Motor neuron (in vitro differentiated cells): Measurements from ENCODE around the gene NECAB2. TPM values are rescaled to one million over a fixed set of nuclear protein-coding genes. Genes with fewer than 3 reads are reported as not detected.

Experiments
- ATAC-seq, 8 experiments: fragments of 200-7000 bp; cut with Tn5 transposase; replicated peaks in 6 of 8; 2 replicates each; pipeline ENCODE4 v1.8.0; 2021; ENCODE audit warnings: mild to moderate bottlenecking in 8 of 8, moderate library complexity in 8 of 8
- H3K27ac ChIP-seq, 2 donors: fragments of 250-450 bp; sonication (Bioruptor Pico); 2 replicates each; pipeline ENCODE4 v1.9.0; 2021; ENCODE audit warnings: antibody characterized with exemption in 2 of 2, mild to moderate bottlenecking in 2 of 2, moderate library complexity in 1 of 2
- H3K4me1 ChIP-seq, 2 donors: fragments of 250-450 bp; sonication (Bioruptor Pico); replicated peaks in 1 of 2; 2 replicates each; pipeline ENCODE4 v1.6.1; 2021; ENCODE audit warnings: antibody characterized with exemption in 2 of 2, mild to moderate bottlenecking in 2 of 2, moderate library complexity in 1 of 2
- H3K4me3 ChIP-seq, 5 donors: fragments of 250-450 bp; sonication (Bioruptor Pico); 2 replicates each; pipeline ENCODE4 v1.9.0; 2021; ENCODE audit warnings: antibody characterized with exemption in 5 of 5, mild to moderate bottlenecking in 5 of 5, moderate library complexity in 4 of 5
- WGBS, 10 experiments: fragments of 450-650 bp; shearing (Covaris generic); methylation state at CpG; one replicate each; pipeline ENCODE4 v1.0.0; 2022; 5-methylcytosine and 5-hydroxymethylcytosine counted together
- in situ Hi-C, 9 experiments: fragments of 400-800 bp; cut with MboI; loops; one replicate each; pipeline ENCODE4 v1.15.0; 2021; ENCODE audit warnings: low sequenced_read_pairs in 9 of 9, low pct_unique_long_range_greater_than_20kb in 2 of 9; ENCODE audit not compliant: unreplicated experiment in 9 of 9
- total RNA-seq, 8 experiments: library from RNA; unstranded; fragments of 300-600 nt; gene quantifications; 2 replicates each; pipeline versions ENCODE4 v1.2.3 to v1.2.4, GENCODE V29; 2022

Gene NECAB2
- total RNA-seq, 8 experiments from 2014 or later, result 0.63 to 23.4 (median 2.6) TPM

DNA sequence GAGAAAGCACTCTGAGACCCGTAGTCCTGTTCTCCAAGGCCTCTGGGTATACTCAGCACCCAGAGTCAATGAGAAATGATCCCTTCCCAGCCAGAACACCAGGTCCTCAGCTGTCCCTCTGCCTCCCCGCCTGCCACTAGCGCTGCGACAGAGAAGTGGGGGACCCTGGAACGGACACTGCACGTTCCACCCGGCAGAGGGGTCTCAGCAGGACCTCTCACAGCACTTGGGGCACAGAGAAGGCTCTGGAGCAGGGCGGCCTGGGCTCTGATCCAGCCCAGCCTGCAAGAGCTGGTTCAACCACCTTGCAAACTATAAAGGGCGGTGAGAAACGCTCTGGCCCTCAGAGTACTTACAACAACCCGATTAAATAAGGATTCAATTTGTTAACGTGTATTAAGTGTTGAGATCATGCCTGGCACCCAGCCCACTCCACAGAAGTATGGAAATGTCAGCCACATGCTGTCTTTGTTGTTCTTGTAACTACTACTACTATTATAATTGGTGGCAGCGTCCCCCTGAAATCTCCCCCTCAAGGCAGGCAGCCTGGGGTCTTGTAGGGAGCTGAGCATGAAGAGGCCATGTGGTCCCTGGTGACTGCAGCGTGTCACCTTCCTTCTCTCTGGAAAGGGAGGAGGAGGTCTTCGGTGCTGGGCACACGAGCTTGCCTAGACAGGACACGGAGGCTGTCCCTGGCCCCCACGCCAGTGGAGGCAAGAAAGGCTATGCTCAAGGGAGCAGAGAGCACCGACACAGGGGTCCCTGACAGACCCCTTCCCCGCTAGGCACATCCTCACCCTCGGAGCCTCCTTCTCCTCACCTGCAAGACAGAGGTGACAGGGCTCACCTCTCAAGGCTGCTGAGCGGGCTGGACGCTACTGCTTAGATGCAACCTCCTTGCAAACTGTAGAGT lies 12.6 kb upstream of the NECAB2 start:
- peaks cover 13 to 20% of the 10 kb centered on the region in 2 donors for H3K4me1 ChIP-seq
- ATAC-seq, result no peak
- no peak overlapping the region for H3K27ac ChIP-seq
- WGBS, 10 experiments, result 40 to 80% (median 72%) methylated on average over 1 to 15 of the region's 23 CpGs; no CpG with 5 or more reads in 6 of the 10 experiments
- H3K4me3 ChIP-seq, result no peak overlapping the region
- in situ Hi-C loops, result loop anchor here in 4 of 9 experiments (10.0 to 25.0 kb wide), 2 partner anchors 107 to 109 kb away; no protein-coding TSS in a partner anchor

DNA sequence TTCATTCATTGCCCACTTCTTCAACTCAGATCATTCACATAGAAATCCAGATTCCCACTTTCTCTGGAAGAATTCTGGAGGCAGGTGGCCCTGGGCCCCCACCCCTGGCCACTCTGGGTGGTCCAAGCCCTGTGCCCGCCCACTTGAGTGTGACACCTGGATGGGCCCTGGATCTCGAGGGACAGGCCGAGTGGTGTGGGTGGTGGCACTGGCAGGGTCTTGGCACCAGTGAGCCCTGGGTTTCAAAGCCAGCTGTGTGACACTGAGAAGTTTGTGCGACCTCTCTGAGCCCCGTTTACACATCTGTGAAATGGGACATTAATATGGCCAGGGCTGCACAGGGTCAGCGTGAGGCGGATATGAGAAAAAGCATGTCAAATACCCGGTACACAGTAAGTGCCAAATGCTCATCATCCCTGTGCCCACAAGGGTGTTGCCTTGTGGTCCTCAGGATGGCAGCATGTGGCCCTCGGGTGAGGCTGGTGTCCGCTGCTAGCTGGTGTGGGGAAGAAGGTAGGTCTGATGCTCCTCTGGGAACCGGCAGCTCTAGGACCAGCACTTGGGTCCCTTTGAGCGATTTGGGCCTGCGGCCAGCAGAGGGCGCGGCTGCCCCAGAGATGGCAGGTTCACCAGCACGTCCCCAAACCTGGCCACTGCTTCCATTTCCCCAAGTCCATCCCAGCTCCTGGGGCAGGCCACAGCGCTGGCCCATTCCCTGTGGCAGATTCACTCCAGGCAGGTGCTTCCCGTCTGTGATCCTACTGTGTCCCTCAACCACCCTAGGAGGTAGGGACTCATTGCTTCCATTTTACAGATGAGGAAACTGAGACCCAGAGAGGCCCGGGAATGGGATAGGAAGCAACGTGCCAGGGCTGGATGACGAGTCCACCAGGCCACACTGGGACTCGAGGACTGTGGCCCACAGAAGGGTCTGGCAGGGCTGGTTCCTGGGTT lies 11.4 kb upstream of the NECAB2 start:
- WGBS, 10 experiments, result 0 to 100% (median 51%) methylated on average over 1 to 11 of the region's 22 CpGs; no CpG with 5 or more reads in 2 of the 10 experiments
- Histone ChIP-seq H3K27ac (no peak overlapping the region), H3K4me3 (no peak overlapping the region), H3K4me1 (peaks cover 13 to 20% of the 10 kb centered on the region in 2 donors)
- in situ Hi-C loops, result loop anchor here in 4 of 9 experiments (10.0 to 25.0 kb wide), 2 partner anchors 106 to 108 kb away; no protein-coding TSS in a partner anchor
- ATAC-seq, result peak in 4 of 8 experiments; percentile 1 to 25 (median 4)

DNA sequence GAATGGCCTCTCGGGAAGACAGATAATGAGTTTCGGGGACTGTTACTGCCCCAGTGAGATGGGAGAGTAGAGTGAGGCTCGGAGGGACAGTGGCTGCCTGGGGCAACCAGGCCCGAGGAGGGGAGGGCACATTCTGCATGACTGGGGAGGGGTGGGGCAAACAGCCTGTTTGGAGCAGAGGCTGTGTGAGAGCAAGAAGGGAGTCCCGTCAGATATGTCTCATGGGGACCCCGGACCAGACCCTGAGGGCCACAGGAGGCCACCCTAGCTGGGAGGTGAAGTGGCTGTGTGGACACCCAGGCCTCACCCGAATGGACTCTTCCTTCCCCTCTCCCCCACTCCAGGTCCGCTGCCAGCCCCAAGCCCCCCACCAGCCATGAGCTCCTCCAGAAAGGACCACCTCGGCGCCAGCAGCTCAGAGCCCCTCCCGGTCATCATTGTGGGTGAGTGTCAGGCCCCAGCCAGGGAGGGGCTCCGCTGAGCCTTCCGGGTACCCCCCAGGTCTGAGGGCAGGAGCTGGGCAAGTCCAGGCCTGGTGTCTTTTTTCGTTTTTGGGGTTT lies 10.7 kb upstream of the NECAB2 start:
- no peak for ATAC-seq
- Histone ChIP-seq H3K4me1 (peaks cover 13 to 20% of the 10 kb centered on the region in 2 donors), H3K27ac (no peak overlapping the region), H3K4me3 (no peak overlapping the region)
- in situ Hi-C loops, result loop anchor here in 4 of 9 experiments (10.0 to 25.0 kb wide), 2 partner anchors 105 to 107 kb away; no protein-coding TSS in a partner anchor
- WGBS, 10 experiments, result 92 to 100% (median 100%) methylated on average over 1 to 4 of the region's 14 CpGs; no CpG with 5 or more reads in 4 of the 10 experiments

DNA sequence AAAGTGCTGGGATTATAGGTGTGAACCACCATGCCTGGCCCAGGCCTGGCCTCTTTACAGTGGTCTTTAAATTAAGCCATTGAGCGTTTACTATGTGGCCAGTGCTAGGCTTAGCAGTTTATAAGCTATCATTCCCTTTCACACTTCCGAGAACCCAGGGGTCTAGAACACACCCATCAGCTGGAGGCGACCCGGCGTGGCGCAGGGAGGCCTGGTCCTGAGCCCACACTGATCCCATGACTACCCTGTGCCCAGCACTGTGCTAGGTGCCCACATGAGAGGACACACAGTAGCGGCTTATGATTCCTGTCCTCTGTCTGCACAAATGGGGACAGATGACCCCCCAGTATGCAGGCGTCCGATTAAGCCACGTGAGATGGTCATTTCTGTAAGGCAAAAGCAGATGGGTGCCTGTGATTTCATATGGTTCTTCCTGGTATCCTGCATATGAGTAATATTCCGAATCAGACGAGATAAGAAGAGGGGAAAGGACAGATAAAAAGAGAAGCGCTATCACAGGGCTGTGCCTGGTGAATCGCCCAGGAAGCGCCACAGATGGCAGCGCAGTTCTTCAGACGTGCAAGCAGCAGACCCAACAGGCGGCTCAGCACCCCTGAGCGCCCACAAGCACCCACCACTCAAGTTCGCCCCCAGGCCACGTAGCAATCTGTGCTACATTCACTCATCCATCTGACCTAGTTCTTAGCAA lies 9.8 kb upstream of the NECAB2 start:
- WGBS, 10 experiments, result 82 to 100% (median 100%) methylated on average over 1 to 8 of the region's 21 CpGs; no CpG with 5 or more reads in 3 of the 10 experiments
- no peak for ATAC-seq
- Histone ChIP-seq H3K4me1 (peaks cover 6 to 13% of the 10 kb centered on the region in 2 donors), H3K4me3 (no peak overlapping the region), H3K27ac (no peak overlapping the region)
- in situ Hi-C loops, result loop anchor here in 4 of 9 experiments (10.0 to 25.0 kb wide), 2 partner anchors 104 to 107 kb away; no protein-coding TSS in a partner anchor

DNA sequence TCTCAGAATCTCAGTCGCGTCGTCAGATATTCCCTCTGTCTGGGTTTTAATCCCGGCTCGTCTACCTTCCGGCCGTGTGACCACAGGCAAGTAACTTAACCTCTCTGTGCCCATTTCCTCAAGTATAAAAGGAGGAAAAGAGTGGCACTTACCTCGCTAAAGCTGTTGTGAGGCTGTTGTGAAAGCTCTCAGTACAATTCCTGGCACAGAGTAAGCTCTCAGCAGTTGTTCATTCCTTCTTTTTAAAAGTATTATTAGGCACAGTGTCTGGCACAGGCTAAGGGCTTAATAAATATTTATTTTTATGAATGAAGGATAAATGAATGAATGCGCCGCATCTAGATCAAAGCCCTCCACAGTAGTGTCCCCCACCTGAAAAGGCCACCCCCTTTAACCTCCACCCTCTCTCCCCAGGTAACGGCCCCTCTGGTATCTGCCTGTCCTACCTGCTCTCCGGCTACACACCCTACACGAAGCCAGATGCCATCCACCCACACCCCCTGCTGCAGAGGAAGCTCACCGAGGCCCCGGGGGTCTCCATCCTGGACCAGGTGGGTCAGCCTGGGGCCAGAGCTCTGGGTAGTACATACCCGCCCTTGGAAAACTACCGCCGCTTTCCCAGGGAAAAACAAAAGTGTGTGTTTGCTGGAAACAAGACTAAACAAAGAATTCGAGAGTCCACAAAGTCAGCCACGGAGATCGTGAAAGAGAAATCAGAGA lies 9.0 kb upstream of the NECAB2 start:
- no peak for ATAC-seq
- Histone ChIP-seq H3K27ac (no peak overlapping the region), H3K4me1 (peaks cover 0 to 7% of the 10 kb centered on the region in 2 donors), H3K4me3 (no peak overlapping the region)
- WGBS, 10 experiments, result 0 to 100% (median 85%) methylated on average over 1 to 14 of the region's 21 CpGs; no CpG with 5 or more reads in 1 of the 10 experiments
- in situ Hi-C loops, result loop anchor here in 4 of 9 experiments (10.0 to 25.0 kb wide), 2 partner anchors 103 to 106 kb away; no protein-coding TSS in a partner anchor

DNA sequence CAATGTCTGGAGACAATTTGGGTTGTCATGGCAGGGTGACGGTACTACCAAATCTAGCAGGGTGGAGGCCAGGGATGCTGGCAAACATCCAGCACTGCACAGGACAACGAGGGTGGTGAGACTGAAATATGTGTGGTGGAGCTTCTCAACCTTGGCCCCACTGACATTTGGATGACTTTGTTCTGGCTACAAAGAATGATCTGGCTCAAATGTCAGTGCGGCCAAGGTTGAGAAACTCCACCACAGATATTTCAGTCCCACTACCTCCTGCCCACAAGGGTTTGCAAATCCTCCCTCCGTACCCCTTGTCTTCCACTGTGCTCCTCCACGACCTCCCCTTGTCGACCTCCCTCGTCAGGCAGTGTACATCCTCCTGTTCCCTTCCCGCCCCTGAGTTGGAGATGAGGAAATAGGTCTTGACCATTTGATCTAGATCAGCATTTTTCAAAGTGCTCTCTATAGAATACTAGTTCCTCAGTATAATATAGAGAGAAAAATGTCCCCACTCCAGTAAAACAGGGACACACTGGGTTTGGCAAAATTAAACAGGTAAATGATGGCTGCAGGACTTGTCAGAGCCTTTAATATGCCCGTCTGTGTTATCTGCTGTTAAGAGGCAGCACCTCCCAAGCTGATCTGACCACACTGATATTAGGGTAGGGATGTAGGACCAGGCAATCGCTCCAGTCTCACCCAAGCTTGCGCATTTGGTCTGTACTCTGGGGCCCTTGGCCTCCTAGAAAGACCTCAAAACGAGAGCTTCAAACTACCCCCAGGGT lies 8.2 kb upstream of the NECAB2 start:
- 78 to 100% (median 85%) methylated on average over 1 to 9 of the region's 12 CpGs; no CpG with 5 or more reads in 4 of the 10 experiments for WGBS, 10 experiments
- H3K4me3 ChIP-seq, result no peak overlapping the region
- no peak overlapping the region for H3K27ac ChIP-seq
- no peaks in the 10 kb centered on the region for H3K4me1 ChIP-seq
- ATAC-seq, result no peak
- in situ Hi-C loops, result loop anchor here (10.0 to 25.0 kb wide), 2 partner anchors 102 to 105 kb away; no protein-coding TSS in a partner anchor

DNA sequence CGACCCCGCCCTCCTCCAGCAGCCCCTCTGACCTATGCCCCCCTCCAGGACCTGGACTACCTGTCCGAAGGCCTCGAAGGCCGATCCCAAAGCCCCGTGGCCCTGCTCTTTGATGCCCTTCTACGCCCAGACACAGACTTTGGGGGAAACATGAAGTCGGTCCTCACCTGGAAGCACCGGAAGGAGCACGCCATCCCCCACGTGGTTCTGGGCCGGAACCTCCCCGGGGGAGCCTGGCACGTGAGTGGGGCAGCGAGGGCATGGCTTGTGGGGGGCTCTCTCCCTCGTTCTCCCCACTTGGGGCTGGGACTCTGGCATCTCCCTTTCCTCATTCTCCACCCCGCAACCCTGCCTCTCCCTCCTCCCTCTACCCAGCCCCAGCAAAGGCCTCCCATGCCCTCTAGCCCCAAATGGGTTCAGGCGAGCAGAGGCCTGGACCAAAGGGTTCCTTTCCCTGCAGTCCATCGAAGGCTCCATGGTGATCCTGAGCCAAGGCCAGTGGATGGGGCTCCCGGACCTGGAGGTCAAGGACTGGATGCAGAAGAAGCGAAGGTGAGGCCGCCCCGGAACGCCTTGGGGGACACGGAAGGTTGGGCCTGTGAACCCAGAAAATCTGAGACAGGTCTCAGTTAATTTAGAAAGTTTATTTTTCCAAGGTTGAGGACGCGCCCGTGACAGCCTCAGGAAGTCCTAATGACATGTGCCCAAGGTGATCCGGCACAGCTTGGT lies 7.4 kb upstream of the NECAB2 start:
- no peak for ATAC-seq
- Histone ChIP-seq H3K4me3 (no peak overlapping the region), H3K4me1 (no peaks in the 10 kb centered on the region), H3K27ac (no peak overlapping the region)
- in situ Hi-C loops, result loop anchor here in 8 of 9 experiments (10.0 to 25.0 kb wide), 2 partner anchors 102 to 104 kb away; no protein-coding TSS in a partner anchor
- WGBS, 10 experiments, result 89 to 100% (median 95%) methylated on average over 3 to 9 of the region's 29 CpGs; no CpG with 5 or more reads in 2 of the 10 experiments

DNA sequence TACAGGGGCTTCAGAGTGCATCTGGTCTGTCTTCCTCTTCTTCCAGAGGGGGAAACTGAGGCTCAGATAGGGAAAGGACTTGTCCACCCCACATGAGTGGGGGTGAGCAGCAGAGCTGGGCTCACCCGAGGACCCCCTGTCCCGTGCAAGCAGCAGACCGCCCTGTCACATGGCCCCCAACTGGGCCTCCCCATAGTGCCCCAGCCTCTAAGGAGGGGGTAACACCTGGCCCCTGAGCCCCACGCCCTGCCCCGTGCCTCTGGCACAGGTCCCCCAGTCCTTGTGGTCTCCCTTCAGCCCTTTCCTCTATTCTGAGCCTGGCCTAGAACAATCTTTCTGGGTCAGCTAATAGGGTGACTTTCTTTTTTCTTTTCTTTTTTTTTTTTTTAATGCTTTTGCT lies 6.5 kb upstream of the NECAB2 start:
- ATAC-seq, result no peak
- in situ Hi-C loops, result loop anchor here in 8 of 9 experiments (10.0 to 25.0 kb wide), 2 partner anchors 101 to 103 kb away; no protein-coding TSS in a partner anchor
- no peak overlapping the region for H3K27ac ChIP-seq
- H3K4me1 ChIP-seq, result no peaks in the 10 kb centered on the region
- 90 to 100% methylated on average over 1 to 2 of the region's 5 CpGs; no CpG with 5 or more reads in 8 of the 10 experiments for WGBS, 10 experiments
- no peak overlapping the region for H3K4me3 ChIP-seq

DNA sequence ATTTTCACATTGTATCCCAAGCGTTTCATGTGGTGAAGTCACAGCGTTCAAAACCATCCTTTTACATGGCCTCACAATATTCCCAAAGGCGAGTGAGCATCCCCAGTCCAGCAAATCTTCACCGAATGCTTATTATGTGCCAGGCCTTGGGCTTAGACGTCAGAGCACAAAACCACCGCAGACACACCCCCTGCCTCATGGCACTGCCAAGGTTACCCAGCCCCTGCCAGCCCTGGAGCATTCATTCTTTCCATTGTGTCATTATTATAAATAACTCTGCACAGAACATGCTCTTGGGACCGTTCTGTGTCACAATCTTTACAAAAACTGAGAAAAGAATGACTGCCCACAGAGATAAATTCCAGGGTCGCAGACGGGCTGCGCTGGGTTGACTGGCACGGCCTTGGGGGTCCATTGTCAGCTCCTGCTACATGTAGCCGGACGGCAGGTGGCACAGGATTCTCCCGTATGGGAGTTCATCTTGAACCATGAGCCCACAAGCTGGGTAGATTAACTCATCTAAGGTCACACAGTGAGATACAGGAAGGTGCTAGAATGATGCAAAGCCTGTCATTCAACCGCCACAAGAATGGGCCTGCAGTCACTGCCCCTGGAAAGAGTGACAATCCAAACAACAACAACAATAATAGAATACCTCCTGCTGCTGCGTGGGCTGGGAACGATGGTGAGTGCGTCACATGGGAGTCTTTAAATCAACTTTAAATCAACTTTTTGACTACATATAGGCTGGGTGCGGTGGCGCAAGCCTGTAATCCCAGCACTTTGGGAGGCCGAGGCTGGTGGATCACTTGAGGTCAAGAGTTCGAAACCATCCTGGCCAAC lies 4.5 kb upstream of the NECAB2 start:
- WGBS, 10 experiments, result 70 to 100% (median 84%) methylated on average over 1 to 18 of the region's 22 CpGs; no CpG with 5 or more reads in 1 of the 10 experiments
- H3K27ac ChIP-seq, result no peak overlapping the region
- no peak for ATAC-seq
- no peaks in the 10 kb centered on the region for H3K4me1 ChIP-seq
- in situ Hi-C loops, result loop anchor here in 8 of 9 experiments (10.0 to 25.0 kb wide), 2 partner anchors 99 to 101 kb away; no protein-coding TSS in a partner anchor
- H3K4me3 ChIP-seq, result no peak overlapping the region
